Measurements from ENCODE around the gene CNEP1R1.
"Not testable (repeated sequence)": the region's sequence is repeated elsewhere in the genome, so short reads cannot be mapped to it uniquely, and the experiment has no call there.

The CNEP1R1 gene

GRCh38 chr16:50024684-50025536 lies at the start of gene CNEP1R1:
Gene CNEP1R1 (plus strand): TSS chr16:50025225. CDS start chr16:50025316, 91 bp downstream.
- peak; percentile 88 for DNase-seq

GRCh38 chr16:49977427-49977826 lies 47.6 kb upstream of the CNEP1R1 start:
- no peak for DNase-seq

- DNase-seq = no peak
These were observed 46.3 kb upstream of the CNEP1R1 start for GRCh38 chr16:49978569-49979326.

- DNase-seq = no peak
These were observed 44.9 kb upstream of the CNEP1R1 start for GRCh38 chr16:49980166-49980565.

GRCh38 chr16:49986351-49987124 lies 38.5 kb upstream of the CNEP1R1 start:
- DNase-seq = no peak

GRCh38 chr16:49987381-49987780 lies 37.6 kb upstream of the CNEP1R1 start:
- no peak for DNase-seq

GRCh38 chr16:49992825-49993224 lies 32.2 kb upstream of the CNEP1R1 start:
- no peak for DNase-seq

- DNase-seq = no peak
These were observed 31.4 kb upstream of the CNEP1R1 start for GRCh38 chr16:49993579-49993978.

GRCh38 chr16:49994006-49994405 lies 31.0 kb upstream of the CNEP1R1 start:
- no peak for DNase-seq

GRCh38 chr16:49995720-49996119 lies 29.3 kb upstream of the CNEP1R1 start:
- DNase-seq = no peak

- no peak for DNase-seq
These were observed 27.2 kb upstream of the CNEP1R1 start for GRCh38 chr16:49997721-49998251.

GRCh38 chr16:49998991-49999390 lies 26.0 kb upstream of the CNEP1R1 start:
- DNase-seq = no peak

GRCh38 chr16:50001144-50001543 lies 23.9 kb upstream of the CNEP1R1 start:
- no peak for DNase-seq

- no peak for DNase-seq
These were observed 22.8 kb upstream of the CNEP1R1 start for GRCh38 chr16:50002190-50002589.

- no peak for DNase-seq
These were observed 20.8 kb upstream of the CNEP1R1 start for GRCh38 chr16:50004239-50004638.

GRCh38 chr16:50006964-50007363 lies 18.1 kb upstream of the CNEP1R1 start:
- no peak for DNase-seq

- no peak for DNase-seq
These were observed 17.3 kb upstream of the CNEP1R1 start for GRCh38 chr16:50007744-50008143.

- DNase-seq = no peak
These were observed 14.8 kb upstream of the CNEP1R1 start for GRCh38 chr16:50010212-50010611.

- DNase-seq = no peak
These were observed 13.3 kb upstream of the CNEP1R1 start for GRCh38 chr16:50011707-50012106.

- no peak for DNase-seq
These were observed 12.8 kb upstream of the CNEP1R1 start for GRCh38 chr16:50012182-50012581.

GRCh38 chr16:50014211-50014610 lies 10.8 kb upstream of the CNEP1R1 start:
- DNase-seq = not testable (repeated sequence)

GRCh38 chr16:50015631-50016030 lies 9.4 kb upstream of the CNEP1R1 start:
- DNase-seq = no peak

- no peak for DNase-seq
These were observed 7.5 kb upstream of the CNEP1R1 start for GRCh38 chr16:50017553-50017952.

Data from NCI-H526 treated with DMSO at 0.1 percent for 48 hours (cell line).